Measurements from ENCODE around the gene PLEKHO2.
"Not testable (repeated sequence)": the region's sequence is repeated elsewhere in the genome, so short reads cannot be mapped to it uniquely, and the experiment has no call there.

The PLEKHO2 gene

DNA sequence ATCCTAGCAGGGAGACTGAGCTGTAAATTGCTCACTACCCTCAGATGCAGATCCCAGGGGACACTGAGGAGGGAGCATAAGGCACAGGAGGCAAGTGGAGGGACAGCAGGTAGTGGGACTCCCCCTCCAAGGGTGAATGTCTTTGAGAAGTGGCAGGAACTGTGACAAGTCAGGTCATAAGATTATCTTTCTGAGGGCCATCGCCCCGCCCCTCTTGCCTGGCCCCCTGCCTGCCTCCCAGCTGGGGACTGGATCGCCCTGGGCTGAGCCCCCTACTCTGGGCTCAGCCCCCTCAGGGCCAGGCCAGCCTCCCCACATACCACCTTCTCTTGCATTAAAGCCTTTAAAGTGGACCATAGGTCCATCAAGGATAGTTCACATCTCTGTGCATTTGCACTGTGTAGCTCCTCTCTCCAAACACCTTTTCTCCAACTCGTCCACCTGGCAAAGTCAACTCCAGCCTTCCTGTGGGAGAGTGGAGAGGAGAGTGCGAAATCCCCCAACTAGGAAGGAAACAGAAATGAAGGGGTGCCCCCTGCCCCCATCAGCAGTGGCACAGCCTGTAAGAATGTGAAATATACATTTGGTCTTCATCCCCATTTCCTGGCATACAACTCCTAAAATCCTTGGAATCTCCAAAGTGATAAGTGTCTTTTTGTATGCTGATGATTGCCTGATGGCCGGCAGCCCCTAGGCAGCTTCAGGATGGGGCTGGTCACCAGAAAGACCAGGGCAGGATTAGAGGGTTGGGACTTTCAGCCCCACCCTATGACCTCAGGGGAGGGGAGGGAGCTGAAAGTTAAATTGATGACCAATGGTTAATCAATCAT, 31.0 kb upstream of the PLEKHO2 start:
- Mint-ChIP-seq H3K4me3 (no peak overlapping the region), H3K36me3 (ENCODE audit: low read depth) (no peaks in the 10 kb centered on the region), H3K27me3 (peaks cover 5% of the 10 kb centered on the region), H3K27ac (no peak overlapping the region), H3K4me1 (ENCODE audit: low read depth) (peaks cover 1% of the 10 kb centered on the region), H3K9me3 (no peaks in the 10 kb centered on the region)
- no peak for DNase-seq

DNA sequence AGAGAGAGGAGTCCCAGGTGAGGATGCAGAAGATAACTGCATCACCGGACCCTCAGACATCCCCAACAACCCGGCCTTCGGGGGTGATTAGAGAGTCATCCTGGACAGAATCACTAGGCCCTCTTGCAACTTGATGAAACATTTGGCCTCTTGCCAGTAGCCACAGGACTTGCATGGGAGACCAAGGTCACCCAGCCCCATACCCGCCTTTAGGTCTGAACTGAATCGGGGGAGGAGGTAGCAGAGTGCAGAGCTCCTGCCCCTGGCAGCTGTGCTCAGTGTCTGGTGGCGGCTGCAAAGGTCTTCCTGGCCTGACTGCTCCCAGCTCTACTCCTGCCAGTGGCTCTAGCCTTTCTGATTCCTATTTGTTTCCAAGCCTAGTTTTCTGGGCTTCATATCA, 28.6 kb upstream of the PLEKHO2 start:
- Mint-ChIP-seq H3K4me1 (ENCODE audit: low read depth) (peaks cover 1% of the 10 kb centered on the region), H3K36me3 (ENCODE audit: low read depth) (no peaks in the 10 kb centered on the region), H3K9me3 (no peaks in the 10 kb centered on the region), H3K4me3 (no peak overlapping the region), H3K27me3 (peaks cover 3% of the 10 kb centered on the region), H3K27ac (no peak overlapping the region)
- DNase-seq = no peak

DNA sequence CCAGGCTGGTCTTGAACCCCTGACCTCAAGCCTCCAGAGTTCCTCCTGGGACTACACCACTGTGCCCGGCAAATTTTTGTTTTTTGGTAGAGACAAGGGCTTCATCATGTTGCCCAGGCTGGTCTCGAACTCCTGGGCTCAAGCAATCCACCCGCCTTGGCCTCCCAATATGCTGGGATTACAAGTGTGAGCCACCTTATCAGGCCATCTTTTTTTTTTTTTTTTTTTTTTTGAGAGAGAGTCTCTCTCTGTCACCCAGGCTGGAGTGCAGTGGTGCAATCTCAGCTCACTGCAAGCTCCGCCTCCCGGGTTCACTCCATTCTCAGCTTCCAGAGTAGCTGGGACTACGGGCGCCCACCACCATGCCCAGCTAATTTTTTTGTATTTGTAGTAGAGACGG, 27.4 kb upstream of the PLEKHO2 start:
- not testable (repeated sequence) for H3K4me3 Mint-ChIP-seq; H3K4me1 Mint-ChIP-seq (ENCODE audit: low read depth); H3K36me3 Mint-ChIP-seq (ENCODE audit: low read depth)

DNA sequence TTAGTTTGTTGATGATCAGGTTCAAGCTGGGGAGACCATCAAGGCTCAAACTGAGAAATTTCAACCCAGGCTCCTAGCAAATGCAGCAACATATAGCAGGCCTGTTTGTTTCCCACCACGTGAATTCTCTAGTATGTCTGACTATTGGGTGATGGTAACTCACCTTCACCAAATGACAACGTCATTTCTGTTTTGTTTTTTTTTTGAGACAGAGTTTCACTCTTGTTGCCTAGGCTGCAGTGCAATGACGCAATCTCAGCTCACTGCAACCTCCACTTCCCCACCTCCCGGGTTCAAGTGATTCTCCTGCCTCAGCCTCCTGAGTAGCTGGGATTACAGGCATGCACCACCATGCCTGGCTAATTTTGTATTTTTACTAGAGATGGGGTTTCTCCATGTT, 26.8 kb upstream of the PLEKHO2 start:
- not testable (repeated sequence) for H3K4me3 Mint-ChIP-seq; DNase-seq; H3K27ac Mint-ChIP-seq; H3K36me3 Mint-ChIP-seq (ENCODE audit: low read depth); H3K4me1 Mint-ChIP-seq (ENCODE audit: low read depth); H3K27me3 Mint-ChIP-seq; H3K9me3 Mint-ChIP-seq

More for the DNA sequence above, 27.4 kb upstream of the PLEKHO2 start:
- not testable (repeated sequence) for H3K9me3 Mint-ChIP-seq, H3K27me3 Mint-ChIP-seq, DNase-seq, H3K27ac Mint-ChIP-seq

DNA sequence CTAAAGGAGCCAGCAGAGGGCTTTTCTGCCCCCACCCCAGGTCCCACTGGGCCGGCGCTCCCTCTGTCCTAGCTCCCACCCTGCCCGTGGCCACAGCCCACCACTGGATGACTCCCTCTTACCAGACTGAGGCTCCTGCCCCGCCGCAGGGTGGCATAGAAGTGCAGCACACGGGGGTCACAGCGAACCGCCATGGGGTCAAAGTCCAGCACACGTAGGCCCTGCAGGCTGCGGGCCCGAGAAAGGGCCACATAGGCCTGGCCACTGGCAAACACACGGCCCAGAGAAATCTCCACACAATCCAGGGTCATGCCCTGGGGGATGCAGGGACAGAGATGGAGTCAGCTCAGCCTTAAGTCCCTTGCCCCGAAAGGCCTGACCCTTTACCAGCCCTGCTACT, 25.3 kb upstream of the PLEKHO2 start:
- Mint-ChIP-seq H3K4me3 (no peak overlapping the region), H3K27me3 (no peaks in the 10 kb centered on the region), H3K4me1 (ENCODE audit: low read depth) (peaks cover 1% of the 10 kb centered on the region), H3K36me3 (ENCODE audit: low read depth) (peaks cover 4% of the 10 kb centered on the region), H3K9me3 (no peaks in the 10 kb centered on the region), H3K27ac (no peak overlapping the region)
- DNase-seq = no peak

DNA sequence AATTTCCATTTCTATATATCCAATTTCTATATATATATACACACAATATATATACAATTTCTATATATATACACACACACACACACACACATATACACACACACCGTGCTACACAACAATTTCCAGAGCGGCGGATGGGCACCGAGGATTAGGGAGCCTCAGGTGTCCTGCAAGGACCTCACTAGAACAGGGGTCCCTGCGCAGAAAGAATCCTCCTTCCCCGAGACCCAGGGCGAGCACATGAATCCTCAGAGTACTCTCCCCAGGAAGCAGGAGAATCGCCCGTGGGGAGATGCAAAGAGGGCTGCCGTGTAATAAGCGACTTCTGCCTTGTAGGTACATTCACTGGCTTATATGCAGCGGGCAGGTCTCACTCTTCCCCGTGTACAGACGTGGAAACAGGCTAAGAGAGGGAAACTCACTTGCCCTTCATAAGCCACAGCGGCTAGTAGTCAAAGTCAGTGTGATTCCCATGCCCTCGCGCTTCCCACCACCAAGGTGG, 16.7 kb upstream of the PLEKHO2 start:
- Mint-ChIP-seq H3K27me3 (peaks cover 20% of the 10 kb centered on the region), H3K4me1 (ENCODE audit: low read depth) (peaks cover 31% of the 10 kb centered on the region), H3K4me3 (peak overlapping the region; percentile 82), H3K9me3 (no peaks in the 10 kb centered on the region), H3K27ac (peak overlapping the region; percentile 85), H3K36me3 (ENCODE audit: low read depth) (peaks cover 10% of the 10 kb centered on the region)
- no peak for DNase-seq

DNA sequence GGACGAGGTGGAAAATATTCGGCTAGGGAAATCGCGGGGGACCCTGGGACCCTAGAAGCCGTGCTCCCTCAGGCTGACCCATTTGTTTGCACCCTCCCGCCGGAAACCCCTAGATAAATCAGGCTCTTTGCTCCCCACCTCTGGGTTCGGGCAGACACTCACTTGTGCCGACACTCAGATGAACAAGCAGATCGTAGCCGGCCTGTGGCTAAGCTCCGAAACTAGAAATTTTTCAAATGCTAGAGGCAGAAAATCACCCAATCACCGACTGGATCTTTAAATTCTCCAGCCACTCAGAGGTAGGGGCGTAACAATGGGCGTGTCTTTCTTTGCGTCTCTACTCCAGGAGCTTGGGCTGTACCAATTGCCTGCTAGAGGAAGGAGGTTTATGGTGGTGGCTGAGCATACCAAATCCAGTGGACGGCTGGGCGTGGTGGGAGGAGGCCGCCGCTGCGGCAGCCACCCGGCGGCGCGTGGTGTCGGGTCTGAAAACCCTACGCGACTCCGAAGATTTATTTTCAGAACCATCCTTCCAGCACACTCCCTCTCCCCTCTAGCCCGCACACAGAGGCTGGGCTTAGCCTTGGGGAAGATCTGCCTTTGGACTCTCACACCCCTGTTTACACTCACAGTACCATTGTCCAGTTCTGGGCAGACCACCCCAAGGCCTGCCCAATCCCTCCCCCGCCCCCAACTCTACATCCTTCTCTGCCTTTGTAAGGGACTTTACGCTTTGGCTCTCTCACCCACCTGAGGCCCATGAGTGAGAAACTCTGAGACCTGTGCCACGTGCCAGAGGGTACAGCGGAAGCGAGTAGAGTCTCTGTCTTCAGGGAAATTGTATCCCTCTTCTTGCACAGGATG, 16.1 kb upstream of the PLEKHO2 start, which contains the start of gene PIF1:
Gene PIF1 (minus strand): TSS at position 217 of the 864 bp plus-strand sequence. CDS start 1,312 bp downstream, outside the sequence.
- Mint-ChIP-seq H3K36me3 (ENCODE audit: low read depth) (peaks cover 10% of the 10 kb centered on the region), H3K27me3 (peaks cover 20% of the 10 kb centered on the region), H3K27ac (peak within 1 kb of the TSS; percentile 85), H3K9me3 (no peaks in the 10 kb centered on the region), H3K4me1 (ENCODE audit: low read depth) (peaks cover 33% of the 10 kb centered on the region), H3K4me3 (peak within 1 kb of the TSS; percentile 82)
- peak; percentile 81 for DNase-seq

DNA sequence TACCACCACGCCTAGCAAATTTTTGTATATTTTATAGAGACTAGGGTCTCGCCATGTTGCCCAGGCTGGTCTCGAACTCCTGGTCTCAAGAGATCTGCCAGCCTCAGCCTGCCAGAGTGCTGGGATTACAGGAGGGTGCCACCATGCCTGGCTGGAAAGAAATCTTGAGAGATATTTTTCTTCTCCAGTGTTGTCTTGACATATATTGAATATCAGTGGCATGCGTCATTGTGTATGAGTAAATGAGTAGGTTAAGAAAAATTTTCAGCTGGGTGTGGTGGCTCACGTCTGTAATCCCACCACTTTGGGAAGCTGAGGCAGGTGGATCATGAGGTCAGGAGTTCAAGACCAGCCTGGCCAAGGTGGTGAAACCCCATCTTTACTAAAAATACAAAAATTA, 12.7 kb upstream of the PLEKHO2 start:
- DNase-seq = no peak
- Mint-ChIP-seq H3K36me3 (ENCODE audit: low read depth) (peaks cover 4% of the 10 kb centered on the region), H3K4me1 (ENCODE audit: low read depth) (peaks cover 24% of the 10 kb centered on the region), H3K4me3 (no peak overlapping the region), H3K9me3 (no peaks in the 10 kb centered on the region), H3K27ac (no peak overlapping the region), H3K27me3 (peaks cover 9% of the 10 kb centered on the region)

DNA sequence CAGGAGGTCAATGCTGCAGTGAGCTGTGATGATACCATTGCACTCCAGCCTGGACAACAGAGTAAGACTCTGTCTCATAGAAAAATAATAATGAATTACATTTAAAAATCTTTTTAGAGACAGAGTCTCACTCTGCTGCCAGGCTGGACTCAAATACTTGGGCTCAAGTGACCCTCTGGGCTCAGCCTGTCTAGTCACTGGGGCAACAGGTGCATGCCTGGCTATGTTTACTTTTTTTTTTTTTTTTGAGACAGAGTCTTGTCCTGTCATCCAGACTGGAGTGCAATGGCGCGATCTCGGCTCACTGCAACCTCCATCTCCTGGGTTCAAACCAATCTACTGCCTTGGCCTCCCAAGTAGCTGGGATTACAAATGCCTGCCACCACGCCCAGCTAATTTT, 8.0 kb upstream of the PLEKHO2 start:
- H3K9me3 Mint-ChIP-seq = peaks cover 2% of the 10 kb centered on the region
- H3K4me3 Mint-ChIP-seq = no peak overlapping the region
- DNase-seq = no peak
- no peaks in the 10 kb centered on the region for H3K36me3 Mint-ChIP-seq (ENCODE audit: low read depth)
- H3K27me3 Mint-ChIP-seq = no peaks in the 10 kb centered on the region
- peaks cover 30% of the 10 kb centered on the region for H3K4me1 Mint-ChIP-seq (ENCODE audit: low read depth)
- no peak overlapping the region for H3K27ac Mint-ChIP-seq

DNA sequence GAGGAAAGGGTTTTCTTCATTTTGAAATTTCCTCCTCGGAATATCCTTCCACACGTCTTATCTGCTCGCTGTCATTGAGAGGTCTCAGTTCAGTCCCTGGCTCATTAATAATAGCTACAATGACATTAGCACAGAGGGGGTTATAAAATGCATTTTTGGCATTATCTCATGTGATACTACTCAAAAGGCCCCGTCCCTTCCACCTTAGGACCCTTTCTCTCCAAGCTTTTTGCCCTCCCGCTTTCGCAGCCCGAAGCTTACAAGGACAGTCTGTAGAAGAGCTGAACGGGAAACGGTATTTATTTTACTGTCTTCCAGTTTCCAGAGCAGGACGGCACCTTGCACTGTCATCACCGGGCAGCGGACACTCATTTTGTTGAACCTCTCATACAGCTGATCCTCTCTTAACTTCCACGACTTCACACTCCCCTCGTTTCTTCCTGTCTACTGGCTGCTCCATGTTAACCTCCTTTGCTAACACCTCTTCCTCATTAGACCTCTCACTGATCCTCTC, 5.6 kb upstream of the PLEKHO2 start:
- no peak for DNase-seq
- Mint-ChIP-seq H3K36me3 (ENCODE audit: low read depth) (no peaks in the 10 kb centered on the region), H3K27me3 (no peaks in the 10 kb centered on the region), H3K27ac (no peak overlapping the region), H3K9me3 (peaks cover 2% of the 10 kb centered on the region), H3K4me3 (peak overlapping the region; percentile 28), H3K4me1 (ENCODE audit: low read depth) (peaks cover 41% of the 10 kb centered on the region)

DNA sequence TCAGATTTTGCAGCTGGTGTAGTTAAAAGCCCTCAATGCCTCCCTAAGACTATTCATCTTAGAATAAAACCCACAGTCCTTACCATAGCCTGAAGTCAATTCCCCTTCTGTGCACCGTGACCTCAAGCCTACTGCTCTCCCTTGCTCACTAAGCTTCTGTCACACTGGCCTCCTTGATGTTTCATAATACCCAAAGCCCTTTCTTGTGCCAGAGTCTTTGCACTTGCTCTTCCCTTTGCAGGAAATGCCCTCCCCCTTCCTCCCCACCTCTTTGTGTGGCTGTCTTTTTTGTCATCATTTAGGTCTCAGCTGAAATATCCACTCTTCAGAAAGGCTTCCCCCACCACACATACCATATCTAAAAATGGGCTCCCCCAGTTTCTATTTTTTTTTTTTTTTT, 4.2 kb upstream of the PLEKHO2 start:
- no peak for DNase-seq
- H3K27ac Mint-ChIP-seq = peak overlapping the region; percentile 78
- peaks cover 43% of the 10 kb centered on the region for H3K4me1 Mint-ChIP-seq (ENCODE audit: low read depth)
- H3K27me3 Mint-ChIP-seq = no peaks in the 10 kb centered on the region
- peaks cover 4% of the 10 kb centered on the region for H3K36me3 Mint-ChIP-seq (ENCODE audit: low read depth)
- H3K4me3 Mint-ChIP-seq = no peak overlapping the region
- peaks cover 2% of the 10 kb centered on the region for H3K9me3 Mint-ChIP-seq

DNA sequence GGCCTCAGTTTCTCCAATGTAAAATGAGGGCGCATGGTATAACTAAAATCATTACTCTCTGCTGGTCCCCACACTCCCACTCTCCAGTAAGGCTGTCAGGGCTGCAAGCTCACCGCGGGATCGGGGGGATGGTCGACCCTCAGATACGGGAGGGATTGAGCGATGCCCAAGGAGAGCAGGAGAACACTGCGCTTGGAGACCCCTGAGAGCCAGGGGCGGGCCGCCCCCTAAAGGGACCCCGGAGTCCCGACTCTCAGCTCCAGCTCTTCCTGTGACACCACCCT, 713 bp upstream of the PLEKHO2 start:
- Mint-ChIP-seq H3K9me3 (no peaks in the 10 kb centered on the region), H3K27me3 (no peaks in the 10 kb centered on the region), H3K4me1 (ENCODE audit: low read depth) (peaks cover 72% of the 10 kb centered on the region), H3K27ac (peak overlapping the region; percentile 87), H3K4me3 (peak overlapping the region; percentile 92), H3K36me3 (ENCODE audit: low read depth) (peaks cover 7% of the 10 kb centered on the region)
- no peak for DNase-seq

DNA sequence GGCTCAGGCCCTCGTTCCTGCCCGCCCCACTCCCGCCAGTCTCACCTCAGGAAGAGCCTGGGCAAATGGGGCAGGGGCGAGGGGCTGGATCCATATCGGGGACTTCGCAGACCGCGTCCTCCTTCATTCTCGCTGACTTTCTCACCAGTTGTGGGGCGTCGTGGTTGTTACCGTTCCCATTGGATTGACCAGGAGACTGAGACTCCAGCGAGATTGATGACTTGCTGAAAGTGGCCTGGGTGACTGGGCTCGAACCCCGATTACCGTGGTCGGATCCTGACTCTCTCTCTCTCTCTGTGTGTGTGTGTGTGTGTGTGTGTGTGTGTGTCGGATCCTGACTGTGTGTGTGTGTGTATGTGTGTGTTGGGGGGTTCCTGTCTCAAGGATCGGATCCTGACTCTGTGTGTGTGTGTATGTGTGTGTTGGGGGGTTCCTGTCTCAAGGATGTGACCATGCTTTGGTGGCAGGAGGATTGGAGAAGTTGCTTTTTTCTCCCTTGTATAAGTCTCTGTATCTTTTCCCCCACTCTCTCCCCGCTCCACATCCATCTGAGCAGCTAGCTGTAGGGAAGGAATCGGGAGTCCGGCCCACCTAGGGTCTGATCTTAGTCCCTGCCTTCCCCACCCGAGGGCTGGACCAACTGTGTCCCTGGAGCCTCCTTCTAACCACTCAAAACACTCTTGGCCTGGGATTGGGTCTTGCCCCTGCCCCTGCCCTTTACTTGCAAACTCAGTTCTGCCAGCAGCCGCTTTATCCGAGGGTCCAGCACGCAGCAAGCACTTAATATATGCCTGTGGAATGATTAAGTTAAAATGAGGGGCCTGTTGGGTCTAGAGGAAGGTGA, 603 bp downstream of the PLEKHO2 start:
- Mint-ChIP-seq H3K4me1 (ENCODE audit: low read depth) (peaks cover 77% of the 10 kb centered on the region), H3K27me3 (no peaks in the 10 kb centered on the region), H3K27ac (peak overlapping the region; percentile 91), H3K36me3 (ENCODE audit: low read depth) (peaks cover 15% of the 10 kb centered on the region), H3K4me3 (peak overlapping the region; percentile 92), H3K9me3 (no peaks in the 10 kb centered on the region)
- DNase-seq = peak; percentile 41

DNA sequence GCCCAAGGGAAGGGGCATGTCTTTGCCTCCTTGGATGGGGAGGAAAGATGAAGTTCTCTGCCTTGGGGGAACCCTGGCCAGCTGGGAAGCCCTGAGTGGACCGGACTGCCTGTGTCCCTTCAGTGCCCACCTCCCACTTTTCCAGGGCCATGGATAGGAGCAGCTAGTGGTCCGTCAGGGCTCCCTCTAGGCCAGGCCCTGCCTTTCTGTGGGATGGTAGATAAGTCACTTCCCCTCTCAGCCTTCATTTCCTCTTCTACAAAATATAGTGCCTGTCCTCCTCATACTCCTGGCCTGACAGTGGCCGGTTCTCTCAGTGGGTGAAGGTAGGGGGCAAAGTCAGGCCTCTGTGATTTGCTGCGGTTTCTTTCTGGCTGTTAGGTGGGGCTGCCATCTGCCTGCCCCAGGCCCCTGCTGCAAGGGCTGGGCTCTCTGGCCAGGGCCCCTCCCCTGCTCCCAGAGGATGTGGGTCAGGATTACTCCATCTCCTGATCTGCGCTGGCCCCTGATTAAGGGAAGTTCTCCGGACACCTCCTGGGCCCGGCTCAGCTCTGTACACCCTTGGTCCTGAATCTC, 1.4 kb downstream of the PLEKHO2 start:
- Mint-ChIP-seq H3K27ac (peak overlapping the region; percentile 91), H3K4me1 (ENCODE audit: low read depth) (peaks cover 76% of the 10 kb centered on the region), H3K36me3 (ENCODE audit: low read depth) (peaks cover 21% of the 10 kb centered on the region), H3K9me3 (no peaks in the 10 kb centered on the region), H3K27me3 (no peaks in the 10 kb centered on the region), H3K4me3 (peak overlapping the region; percentile 92)
- DNase-seq = peak; percentile 38

Data from activated T-cell treated with anti-CD3 and anti-CD28 coated beads, Interleukin-2, amount 50 U/mL, for 24 hours (primary cell).